ENCODE measurements around the gene COL4A2. TPM values are rescaled to one million over a fixed set of nuclear protein-coding genes. Genes with fewer than 3 reads are reported as not detected.

The COL4A2 gene
- total RNA-seq, 2 experiments from 2014 or later: not detected

GRCh38 chr13:110351636-110352420, 44.7 kb downstream of the COL4A2 start:
- ChIA-PET POLR2A (no interaction called here), CTCF (no interaction called here)
- Mint-ChIP-seq H3K4me1 (ENCODE audit: low read depth) (no peaks in the 10 kb centered on the region), H3K4me3 (no peak overlapping the region), H3K9me3 (ENCODE audit: insufficient read depth) (no peaks in the 10 kb centered on the region), H3K27me3 (ENCODE audit: low read depth) (peaks cover 2% of the 10 kb centered on the region), H3K27ac (no peak overlapping the region), H3K36me3 (ENCODE audit: low read depth) (no peaks in the 10 kb centered on the region)
- ATAC-seq (no peak), DNase-seq (no peak)

GRCh38 chr13:110352735-110353134, 45.7 kb downstream of the COL4A2 start:
- no peak overlapping the region for H3K27ac Mint-ChIP-seq
- H3K27me3 Mint-ChIP-seq (ENCODE audit: low read depth): peaks cover 2% of the 10 kb centered on the region
- CTCF ChIA-PET: no interaction called here
- ATAC-seq: no peak
- H3K4me3 Mint-ChIP-seq: no peak overlapping the region
- no peaks in the 10 kb centered on the region for H3K4me1 Mint-ChIP-seq (ENCODE audit: low read depth)
- POLR2A ChIA-PET: no interaction called here
- no peaks in the 10 kb centered on the region for H3K9me3 Mint-ChIP-seq (ENCODE audit: insufficient read depth)
- no peak for DNase-seq
- H3K36me3 Mint-ChIP-seq (ENCODE audit: low read depth): no peaks in the 10 kb centered on the region

- Mint-ChIP-seq H3K4me3 (no peak overlapping the region), H3K9me3 (ENCODE audit: insufficient read depth) (no peaks in the 10 kb centered on the region), H3K4me1 (ENCODE audit: low read depth) (no peaks in the 10 kb centered on the region), H3K27ac (no peak overlapping the region), H3K36me3 (ENCODE audit: low read depth) (no peaks in the 10 kb centered on the region), H3K27me3 (ENCODE audit: low read depth) (peaks cover 2% of the 10 kb centered on the region)
- POLR2A ChIA-PET: no interaction called here
- no peak for ATAC-seq
- CTCF ChIA-PET: no interaction called here
- no peak for DNase-seq
Observed at GRCh38 chr13:110353339-110353977, 46.4 kb downstream of the COL4A2 start.

- POLR2A ChIA-PET: no interaction called here
- Mint-ChIP-seq H3K4me3 (no peak overlapping the region), H3K4me1 (ENCODE audit: low read depth) (no peaks in the 10 kb centered on the region), H3K27ac (no peak overlapping the region), H3K36me3 (ENCODE audit: low read depth) (no peaks in the 10 kb centered on the region), H3K9me3 (ENCODE audit: insufficient read depth) (no peaks in the 10 kb centered on the region), H3K27me3 (ENCODE audit: low read depth) (no peaks in the 10 kb centered on the region)
- DNase-seq: no peak
- CTCF ChIA-PET: no interaction called here
- no peak for ATAC-seq
Observed at GRCh38 chr13:110354123-110354627, 47.1 kb downstream of the COL4A2 start.

GRCh38 chr13:110354715-110355473, 47.8 kb downstream of the COL4A2 start:
- ChIA-PET CTCF (no interaction called here), POLR2A (no interaction called here)
- Mint-ChIP-seq H3K27ac (no peak overlapping the region), H3K36me3 (ENCODE audit: low read depth) (no peaks in the 10 kb centered on the region), H3K9me3 (ENCODE audit: insufficient read depth) (no peaks in the 10 kb centered on the region), H3K4me1 (ENCODE audit: low read depth) (no peaks in the 10 kb centered on the region), H3K27me3 (ENCODE audit: low read depth) (no peaks in the 10 kb centered on the region), H3K4me3 (no peak overlapping the region)
- ATAC-seq (no peak), DNase-seq (no peak)

GRCh38 chr13:110356362-110356761, 49.3 kb downstream of the COL4A2 start:
- ChIA-PET CTCF (no interaction called here), POLR2A (no interaction called here)
- Mint-ChIP-seq H3K4me3 (no peak overlapping the region), H3K27ac (no peak overlapping the region), H3K36me3 (ENCODE audit: low read depth) (no peaks in the 10 kb centered on the region), H3K9me3 (ENCODE audit: insufficient read depth) (no peaks in the 10 kb centered on the region), H3K4me1 (ENCODE audit: low read depth) (no peaks in the 10 kb centered on the region), H3K27me3 (ENCODE audit: low read depth) (no peaks in the 10 kb centered on the region)
- no peak for ATAC-seq
- no peak for DNase-seq

GRCh38 chr13:110358381-110358780, 51.3 kb downstream of the COL4A2 start:
- H3K27me3 Mint-ChIP-seq (ENCODE audit: low read depth): no peaks in the 10 kb centered on the region
- ChIA-PET CTCF (no interaction called here), POLR2A (no interaction called here)
- ATAC-seq (no peak), DNase-seq (no peak)
- H3K4me3 Mint-ChIP-seq: no peak overlapping the region
- H3K27ac Mint-ChIP-seq: no peak overlapping the region
- H3K4me1 Mint-ChIP-seq (ENCODE audit: low read depth): no peaks in the 10 kb centered on the region
- no peaks in the 10 kb centered on the region for H3K36me3 Mint-ChIP-seq (ENCODE audit: low read depth)
- no peaks in the 10 kb centered on the region for H3K9me3 Mint-ChIP-seq (ENCODE audit: insufficient read depth)

- no peak overlapping the region for H3K4me3 Mint-ChIP-seq
- ATAC-seq: no peak
- H3K4me1 Mint-ChIP-seq (ENCODE audit: low read depth): no peaks in the 10 kb centered on the region
- no peak overlapping the region for H3K27ac Mint-ChIP-seq
- no peaks in the 10 kb centered on the region for H3K36me3 Mint-ChIP-seq (ENCODE audit: low read depth)
- DNase-seq: no peak
- ChIA-PET POLR2A (no interaction called here), CTCF (no interaction called here)
- no peaks in the 10 kb centered on the region for H3K27me3 Mint-ChIP-seq (ENCODE audit: low read depth)
- no peaks in the 10 kb centered on the region for H3K9me3 Mint-ChIP-seq (ENCODE audit: insufficient read depth)
Observed at GRCh38 chr13:110359840-110360301, 52.8 kb downstream of the COL4A2 start.

GRCh38 chr13:110360598-110360997, 53.5 kb downstream of the COL4A2 start:
- POLR2A ChIA-PET: no interaction called here

GRCh38 chr13:110361365-110361911, 54.4 kb downstream of the COL4A2 start:
- DNase-seq: no peak
- H3K27me3 Mint-ChIP-seq (ENCODE audit: low read depth): no peaks in the 10 kb centered on the region
- H3K36me3 Mint-ChIP-seq (ENCODE audit: low read depth): no peaks in the 10 kb centered on the region
- no peak overlapping the region for H3K4me3 Mint-ChIP-seq
- CTCF ChIA-PET: no interaction called here
- no peak overlapping the region for H3K27ac Mint-ChIP-seq
- POLR2A ChIA-PET: no interaction called here
- H3K9me3 Mint-ChIP-seq (ENCODE audit: insufficient read depth): no peaks in the 10 kb centered on the region
- ATAC-seq: no peak
- H3K4me1 Mint-ChIP-seq (ENCODE audit: low read depth): no peaks in the 10 kb centered on the region

More at GRCh38 chr13:110360598-110360997, 53.5 kb downstream of the COL4A2 start:
- CTCF ChIA-PET: no interaction called here
- H3K27me3 Mint-ChIP-seq (ENCODE audit: low read depth): no peaks in the 10 kb centered on the region
- DNase-seq (no peak), ATAC-seq (no peak)
- no peak overlapping the region for H3K4me3 Mint-ChIP-seq
- H3K36me3 Mint-ChIP-seq (ENCODE audit: low read depth): no peaks in the 10 kb centered on the region
- no peak overlapping the region for H3K27ac Mint-ChIP-seq
- no peaks in the 10 kb centered on the region for H3K4me1 Mint-ChIP-seq (ENCODE audit: low read depth)
- no peaks in the 10 kb centered on the region for H3K9me3 Mint-ChIP-seq (ENCODE audit: insufficient read depth)

GRCh38 chr13:110363010-110363409, 55.9 kb downstream of the COL4A2 start:
- CTCF ChIA-PET: no interaction called here
- H3K9me3 Mint-ChIP-seq (ENCODE audit: insufficient read depth): no peaks in the 10 kb centered on the region
- no peak overlapping the region for H3K27ac Mint-ChIP-seq

GRCh38 chr13:110364081-110364480, 57.0 kb downstream of the COL4A2 start:
- CTCF ChIA-PET: no interaction called here
- POLR2A ChIA-PET: no interaction called here

More at GRCh38 chr13:110363010-110363409, 55.9 kb downstream of the COL4A2 start:
- no peaks in the 10 kb centered on the region for H3K27me3 Mint-ChIP-seq (ENCODE audit: low read depth)
- no peak for ATAC-seq
- no peak for DNase-seq
- no peaks in the 10 kb centered on the region for H3K4me1 Mint-ChIP-seq (ENCODE audit: low read depth)
- H3K36me3 Mint-ChIP-seq (ENCODE audit: low read depth): no peaks in the 10 kb centered on the region
- no peak overlapping the region for H3K4me3 Mint-ChIP-seq
- POLR2A ChIA-PET: no interaction called here

More at GRCh38 chr13:110364081-110364480, 57.0 kb downstream of the COL4A2 start:
- no peaks in the 10 kb centered on the region for H3K9me3 Mint-ChIP-seq (ENCODE audit: insufficient read depth)
- H3K27ac Mint-ChIP-seq: no peak overlapping the region
- no peak for ATAC-seq
- H3K4me3 Mint-ChIP-seq: no peak overlapping the region
- H3K36me3 Mint-ChIP-seq (ENCODE audit: low read depth): no peaks in the 10 kb centered on the region
- no peaks in the 10 kb centered on the region for H3K4me1 Mint-ChIP-seq (ENCODE audit: low read depth)
- H3K27me3 Mint-ChIP-seq (ENCODE audit: low read depth): no peaks in the 10 kb centered on the region
- DNase-seq: no peak

Measured in activated CD8-positive, alpha-beta T cell treated with anti-CD3 and anti-CD28 coated beads, Interleukin-2, amount 10 ng/mL, durations not matched to agents 7 days and 5 days (primary cell).